ENCODE data around the gene TCF15. TPM values are rescaled to one million over a fixed set of nuclear protein-coding genes. Genes with fewer than 3 reads are reported as not detected.

Gene TCF15
- total and polyA plus RNA-seq, 2 of the 4 experiments (the other 2 are of a cell fraction): not detected

GRCh38 chr20:620246-620645 is 10.1 kb upstream of the TCF15 start:
- WGBS, 2 experiments (ENCODE audit: extremely low coverage in 2 of 2, insufficient read length in 1 of 2): 42% methylated on average over 2 of the region's 7 CpGs; no CpG with 5 or more reads in 1 of the 2 experiments
- Histone ChIP-seq H4K91ac (ENCODE audit: insufficient read depth, low read depth, low read length) (no peak overlapping the region), H2AFZ (replicated peaks; ENCODE audit: low read length, poor library complexity) (no peak overlapping the region), H3K9me1 (ENCODE audit: insufficient read depth, low read length) (no peaks in the 10 kb centered on the region), H3K56ac (ENCODE audit: extremely low read depth, insufficient read depth, low read length) (no peak overlapping the region), H2BK5ac (ENCODE audit: low read depth, low read length, poor library complexity, severe bottlenecking) (no peak overlapping the region), H2AK5ac (ENCODE audit: low read depth, low read length) (no peak overlapping the region), H3K36me3 (ENCODE audit: control insufficient read depth, insufficient read depth, low read length) (no peaks in the 10 kb centered on the region), H2AK9ac (replicated peaks; ENCODE audit: low read depth, low read length, poor library complexity) (no peak overlapping the region), H3K79me1 (ENCODE audit: low read depth in 1 of 2, low read length in 2 of 2) (no peaks in the 10 kb centered on the region), H2BK15ac (ENCODE audit: low read depth, low read length) (no peak overlapping the region), H3K14ac (replicated peaks; ENCODE audit: low read depth, low read length) (no peak overlapping the region), H3K4me2 (ENCODE audit: low read depth, low read length) (no peak overlapping the region), H3K18ac (ENCODE audit: low read depth, low read length) (no peak overlapping the region), H3K27me3 (ENCODE audit: control insufficient read depth, insufficient read depth, low read length) (peaks cover 24% of the 10 kb centered on the region), H3K23ac (ENCODE audit: low read depth, low read length) (no peak overlapping the region), H4K8ac (ENCODE audit: low read depth in 2 of 2, low read length in 2 of 2) (no peak overlapping the region), H3K4me3 (ENCODE audit: insufficient read depth, low read depth, low read length) (no peak overlapping the region), H2BK120ac (ENCODE audit: low read depth, low read length) (no peak overlapping the region), H3K4ac (ENCODE audit: low read depth, low read length) (no peak overlapping the region), H3K9me3 (ENCODE audit: control insufficient read depth, insufficient read depth, low read length) (peaks cover 5% of the 10 kb centered on the region), H3K27ac (ENCODE audit: insufficient read depth, low read length) (no peak overlapping the region), H3K9ac (ENCODE audit: low read depth, low read length) (no peak overlapping the region), H4K5ac (ENCODE audit: low read depth, low read length) (no peak overlapping the region), H3K4me1 (ENCODE audit: control insufficient read depth, insufficient read depth, low read length) (no peaks in the 10 kb centered on the region), H4K20me1 (ENCODE audit: insufficient read depth, low read length) (no peaks in the 10 kb centered on the region), H2BK20ac (ENCODE audit: low read depth, low read length) (no peak overlapping the region)
- ATAC-seq (ENCODE audit: low read depth): no peak
- POLR2A ChIA-PET (ENCODE audit: unreplicated experiment): no interaction called here
- CTCF ChIA-PET: no interaction called here
- dilution Hi-C loops (cut with HindIII; ENCODE audit: low sequenced_read_pairs, unreplicated experiment) (no loop called here), in situ Hi-C loops (cut with MboI; ENCODE audit: low sequenced_read_pairs) (no loop called here), intact Hi-C loops (cut with micrococcal nuclease) (no loop called here)
- DNase-seq: no peak
- BruUV-seq (replicated peaks): no TSS peak
- TF ChIP-seq, protein P1, sequence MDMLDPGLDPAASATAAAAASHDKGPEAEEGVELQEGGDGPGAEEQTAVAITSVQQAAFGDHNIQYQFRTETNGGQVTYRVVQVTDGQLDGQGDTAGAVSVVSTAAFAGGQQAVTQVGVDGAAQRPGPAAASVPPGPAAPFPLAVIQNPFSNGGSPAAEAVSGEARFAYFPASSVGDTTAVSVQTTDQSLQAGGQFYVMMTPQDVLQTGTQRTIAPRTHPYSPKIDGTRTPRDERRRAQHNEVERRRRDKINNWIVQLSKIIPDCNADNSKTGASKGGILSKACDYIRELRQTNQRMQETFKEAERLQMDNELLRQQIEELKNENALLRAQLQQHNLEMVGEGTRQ (IDR thresholded peaks at IDR 0.05; ENCODE audit: low read depth, low read length): no peak
- no peak for TF ChIP-seq CHD1 (IDR thresholded peaks at IDR 0.05; ENCODE audit: low read depth, low read length)
- no peak for TF ChIP-seq CEBPB (IDR thresholded peaks at IDR 0.05; ENCODE audit: low read depth, low read length)
- TF ChIP-seq POLR2A (IDR thresholded peaks at IDR 0.05; ENCODE audit: low read depth, low read length): no peak
- no peak for TF ChIP-seq RFX5 (IDR thresholded peaks at IDR 0.05; ENCODE audit: low read depth, low read length)

Data from IMR-90 (cell line).